GM19238 (cell line): ENCODE measurements around the gene FNDC4.

Experiments
- DNase-seq: peaks from one replicate; pipeline ENCODE4 v3.0.0; 2011; ENCODE audit warnings: low spot score; ENCODE audit not compliant: insufficient read length

The FNDC4 gene

GRCh38 chr2:27494284-27494943, 586 bp downstream of the FNDC4 start:
- no peak for DNase-seq

DNA sequence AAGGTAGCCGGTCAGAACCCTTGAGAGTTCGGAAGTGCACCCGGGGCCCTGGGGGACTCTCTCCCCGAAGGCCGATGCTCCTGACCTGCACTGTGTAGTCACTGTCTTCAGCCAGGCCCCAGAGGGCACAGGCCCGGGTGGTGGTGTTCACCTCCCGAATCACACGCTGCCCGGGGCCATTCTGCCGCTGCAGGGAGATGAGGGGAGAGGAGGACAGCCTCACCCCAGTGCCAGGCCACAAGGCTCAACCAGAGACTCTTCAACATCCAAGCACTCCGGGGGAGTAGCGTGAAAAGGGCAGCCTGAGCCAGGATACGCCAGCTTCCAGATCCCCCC, 1.1 kb downstream of the FNDC4 start:
- no peak for DNase-seq

DNA sequence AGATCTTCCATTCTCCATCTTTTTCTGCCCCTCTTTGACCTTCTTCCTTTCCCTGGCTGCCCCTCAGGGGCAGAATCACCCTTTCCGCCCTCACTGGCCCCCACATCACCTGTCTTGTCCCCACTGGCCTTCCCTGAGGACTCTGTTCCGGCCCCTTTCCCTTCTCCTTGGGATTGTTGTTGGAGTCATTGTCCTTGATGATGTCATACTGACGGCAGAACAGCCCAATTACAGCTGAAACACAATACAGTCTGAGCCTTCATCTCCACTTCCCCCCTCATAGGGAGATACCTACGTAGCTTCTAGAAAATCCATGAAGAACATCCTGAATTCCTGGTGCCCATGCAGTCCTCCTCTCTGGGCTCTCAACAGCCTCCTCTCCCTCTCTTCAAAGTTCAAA, 2.4 kb downstream of the FNDC4 start:
- no peak for DNase-seq

DNA sequence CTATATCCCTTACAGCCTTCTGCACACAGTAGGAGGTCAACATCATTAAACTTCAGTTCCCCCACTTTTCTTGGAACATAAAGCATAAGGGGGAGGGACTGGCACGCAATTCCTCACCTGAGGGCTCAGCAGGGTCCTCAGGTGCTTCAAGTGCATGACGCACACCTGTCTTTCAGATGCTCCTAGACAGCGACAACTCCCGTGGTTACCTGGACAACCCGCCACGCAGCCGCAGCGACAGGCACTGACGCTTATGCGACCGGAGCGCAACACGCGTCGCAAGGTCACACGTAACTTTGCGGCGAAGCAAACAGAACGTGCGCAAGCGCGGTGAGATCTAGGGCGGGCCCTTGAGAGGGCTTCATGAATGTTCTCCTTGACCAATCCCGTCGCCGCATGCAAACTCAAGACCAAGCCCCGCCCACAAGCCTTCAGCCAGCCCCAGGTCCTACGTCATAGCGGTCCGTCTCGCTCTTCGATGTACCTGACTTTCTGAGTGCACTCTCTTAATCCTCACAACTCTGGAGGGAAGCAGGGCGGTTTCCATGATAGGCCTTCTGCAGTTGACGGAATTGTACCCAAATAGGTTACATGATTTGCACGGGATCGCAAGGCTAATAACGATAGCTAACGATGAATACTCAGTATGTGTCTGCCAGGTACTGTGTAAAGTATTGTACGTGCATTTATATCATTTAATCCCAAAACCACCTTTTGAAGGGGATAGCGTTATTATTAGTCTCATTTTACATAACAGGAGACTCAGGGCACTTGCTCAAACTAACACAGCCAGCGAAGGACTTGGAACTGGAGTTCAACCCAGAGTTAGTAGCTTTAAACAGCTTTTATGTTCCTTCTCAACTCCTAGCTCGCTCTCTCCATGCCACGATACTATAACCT, 5.3 kb downstream of the FNDC4 start, which contains the start of gene IFT172:
IFT172 (minus strand) TSS at position 246 of the 900 bp plus-strand sequence; CDS start at position 156, 90 bp downstream.
- peak; percentile 91 for DNase-seq

GRCh38 chr2:27489118-27489497, 5.9 kb downstream of the FNDC4 start:
- DNase-seq = no peak

GRCh38 chr2:27485496-27485895, 9.5 kb downstream of the FNDC4 start:
- DNase-seq = no peak

DNA sequence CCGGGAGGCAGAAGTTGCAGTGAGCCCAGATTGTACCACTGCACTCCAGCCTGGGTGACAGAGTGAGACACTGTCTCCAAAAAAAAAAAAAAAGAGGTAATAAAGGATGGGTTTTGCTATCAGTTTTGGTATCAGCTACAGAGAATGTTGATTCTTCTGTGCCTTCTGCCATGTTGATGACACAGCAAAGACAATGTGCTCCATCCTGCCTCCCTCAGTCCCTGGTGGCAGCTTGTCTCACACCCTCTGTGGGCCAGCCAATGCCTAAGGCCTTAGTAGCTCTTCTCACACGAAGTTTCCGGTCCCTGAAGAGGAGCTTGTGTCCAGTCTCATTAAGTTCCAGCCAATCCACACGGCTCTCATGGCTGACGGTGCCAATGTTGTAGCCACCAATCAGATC, 23.0 kb downstream of the FNDC4 start:
- no peak for DNase-seq

DNA sequence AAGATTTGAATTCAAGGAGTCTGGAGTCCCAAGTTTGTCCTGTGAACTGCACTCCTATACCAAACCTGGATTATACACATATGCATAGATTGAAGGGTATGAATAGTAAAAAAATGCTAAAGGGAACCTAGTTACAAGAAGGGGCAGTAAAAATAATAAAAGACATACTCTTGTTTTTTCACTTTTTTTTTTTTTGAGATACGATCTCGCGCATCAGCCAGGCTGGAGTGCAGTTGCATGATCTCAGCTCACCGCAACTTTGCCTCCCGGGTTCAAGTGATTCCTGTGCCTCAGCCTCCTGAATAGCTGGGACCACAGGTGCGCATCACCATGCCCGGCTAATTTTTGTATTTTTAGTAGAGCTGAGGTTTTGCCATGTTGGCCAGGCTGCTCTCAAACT, 30.6 kb downstream of the FNDC4 start:
- no peak for DNase-seq

DNA sequence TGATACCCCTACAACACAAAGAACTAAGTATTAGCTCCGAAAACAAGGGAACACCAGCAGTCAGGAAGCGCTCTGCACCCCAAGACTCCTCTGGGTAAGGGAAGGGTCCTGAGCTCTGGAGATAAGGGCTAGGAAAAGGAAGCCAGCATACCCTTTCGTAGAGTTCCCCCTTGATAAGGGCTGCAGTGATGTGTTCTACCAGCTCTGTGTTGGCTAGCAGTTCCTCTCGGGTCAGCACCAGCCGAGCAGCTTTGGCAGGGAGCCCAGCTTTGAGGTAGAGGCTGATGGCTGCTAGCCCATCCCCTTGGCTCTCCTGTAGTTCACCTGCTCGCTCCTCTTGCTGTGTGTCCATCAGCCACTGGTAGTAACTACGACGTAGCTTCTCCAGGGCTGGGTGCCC, 33.9 kb downstream of the FNDC4 start:
- DNase-seq = no peak

- no peak for DNase-seq
Measured at GRCh38 chr2:27453968-27454367, 41.0 kb downstream of the FNDC4 start.

DNA sequence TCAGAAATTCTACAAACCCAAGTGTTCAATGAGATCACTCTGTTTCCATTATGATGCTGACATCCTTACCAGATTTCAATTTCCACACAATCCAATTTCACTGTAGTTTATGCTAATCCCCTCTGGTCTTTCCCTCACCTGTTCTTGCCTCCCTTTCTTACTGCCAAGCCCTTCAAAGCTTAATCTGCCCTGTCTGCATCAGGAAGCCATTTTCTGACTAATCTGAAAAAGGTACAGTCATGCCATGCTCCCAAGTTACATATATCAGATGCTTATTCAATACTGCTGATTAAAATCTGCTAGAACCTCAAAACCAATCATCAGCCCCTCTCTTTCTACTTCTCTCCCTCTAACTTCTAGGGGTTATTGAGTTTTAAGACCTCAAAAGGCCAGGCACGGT, 43.9 kb downstream of the FNDC4 start:
- no peak for DNase-seq

DNA sequence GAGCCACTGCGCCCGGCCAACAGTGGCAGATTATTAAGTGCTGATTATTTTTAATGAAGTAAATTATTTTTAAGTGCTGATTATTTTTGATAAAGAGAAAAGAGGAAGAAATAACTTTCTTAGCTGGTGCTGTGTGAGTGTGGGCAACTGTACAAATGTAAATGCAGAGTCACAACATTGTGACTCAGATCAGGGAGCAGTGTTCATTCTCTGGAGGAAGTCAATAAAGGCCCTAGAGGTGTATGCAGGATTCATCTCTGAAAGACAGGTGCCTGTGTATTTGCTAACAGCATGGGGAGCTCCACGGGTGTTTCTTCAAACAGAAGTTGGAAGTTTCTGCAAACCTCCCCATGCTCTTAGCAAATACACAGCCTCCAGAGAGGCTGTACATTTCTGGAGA, 46.6 kb downstream of the FNDC4 start:
- no peak for DNase-seq

DNA sequence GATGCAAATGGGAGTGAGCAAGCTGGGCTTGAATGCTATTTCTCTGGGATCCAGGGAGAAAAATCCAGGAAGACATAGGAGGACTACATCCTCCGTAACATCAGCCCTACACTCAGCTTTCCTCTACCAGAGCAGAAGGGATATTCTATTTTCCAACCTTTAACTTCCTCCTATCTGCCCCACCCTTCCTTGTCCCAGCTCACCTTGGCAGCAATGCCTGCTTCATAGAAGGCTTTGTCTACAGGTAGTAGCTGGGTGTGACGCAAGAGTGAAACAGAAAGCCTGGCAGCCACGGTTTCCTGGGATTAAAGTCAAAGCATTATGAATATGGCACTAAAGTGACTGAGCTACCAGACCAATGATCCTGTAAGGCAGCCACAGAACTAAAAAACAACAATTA, 48.9 kb downstream of the FNDC4 start:
- DNase-seq = no peak

- no peak for DNase-seq
Measured at GRCh38 chr2:27445615-27446014, 49.4 kb downstream of the FNDC4 start.

GRCh38 chr2:27445155-27445554, 49.8 kb downstream of the FNDC4 start:
- no peak for DNase-seq

DNA sequence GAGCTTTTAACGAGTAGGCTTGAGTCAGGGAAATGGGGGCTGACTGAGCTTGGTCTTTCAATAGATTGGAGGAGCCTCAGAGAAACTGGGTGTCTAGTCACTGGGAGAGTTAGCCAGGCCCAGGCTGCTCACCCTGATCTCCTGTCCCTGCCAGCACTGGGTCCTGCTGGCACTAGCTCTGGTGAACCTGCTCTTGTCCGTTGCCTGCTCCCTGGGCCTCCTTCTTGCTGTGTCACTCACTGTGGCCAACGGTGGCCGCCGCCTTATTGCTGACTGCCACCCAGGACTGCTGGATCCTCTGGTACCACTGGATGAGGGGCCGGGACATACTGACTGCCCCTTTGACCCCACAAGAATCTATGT, 52.1 kb downstream of the FNDC4 start:
- DNase-seq = no peak

DNA sequence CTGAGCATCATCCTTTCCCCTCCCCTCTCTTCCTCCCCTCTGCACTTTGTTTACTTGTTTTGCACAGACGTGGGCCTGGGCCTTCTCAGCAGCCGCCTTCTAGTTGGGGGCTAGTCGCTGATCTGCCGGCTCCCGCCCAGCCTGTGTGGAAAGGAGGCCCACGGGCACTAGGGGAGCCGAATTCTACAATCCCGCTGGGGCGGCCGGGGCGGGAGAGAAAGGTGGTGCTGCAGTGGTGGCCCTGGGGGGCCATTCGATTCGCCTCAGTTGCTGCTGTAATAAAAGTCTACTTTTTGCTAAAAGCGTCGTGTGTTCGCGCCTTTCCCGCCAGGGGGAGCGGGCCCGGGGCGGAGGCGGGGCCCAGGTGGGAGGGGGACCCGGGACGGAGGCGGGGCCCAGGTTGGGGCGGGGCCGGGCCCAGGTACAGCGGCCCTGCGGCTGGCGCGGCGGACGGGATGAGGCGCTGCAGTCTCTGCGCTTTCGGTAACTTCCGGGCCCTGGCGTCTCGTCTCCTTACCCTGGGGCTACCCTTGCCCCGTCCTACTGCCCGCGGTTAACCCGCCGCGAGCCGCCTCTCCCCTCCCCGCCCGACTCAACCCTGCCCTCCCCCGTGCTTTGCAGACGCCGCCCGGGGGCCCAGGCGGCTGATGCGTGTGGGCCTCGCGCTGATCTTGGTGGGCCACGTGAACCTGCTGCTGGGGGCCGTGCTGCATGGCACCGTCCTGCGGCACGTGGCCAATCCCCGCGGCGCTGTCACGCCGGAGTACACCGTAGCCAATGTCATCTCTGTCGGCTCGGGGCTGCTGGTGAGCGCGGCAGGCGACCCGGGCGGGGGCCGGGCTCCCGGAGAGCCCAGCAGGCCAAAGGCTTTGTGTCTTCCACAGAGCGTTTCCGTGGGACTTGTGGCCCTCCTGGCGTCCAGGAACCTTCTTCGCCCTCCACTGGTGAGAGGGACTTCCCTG, 52.8 kb downstream of the FNDC4 start, which contains the start of gene KRTCAP3:
KRTCAP3 (plus strand) TSS at position 424 of the 962 bp plus-strand sequence; CDS start at position 456, 32 bp downstream.
- no peak for DNase-seq
